GM23338 (cell line): ENCODE data around the gene FGF2. TPM values are rescaled to one million over a fixed set of nuclear protein-coding genes. Genes with fewer than 3 reads are reported as not detected.

Experiments
- ATAC-seq: fragments of 200-7000 bp; cut with Tn5 transposase; 3 replicates; pipeline ENCODE4 v1.9.1; 2020
- DNase-seq: peaks from one replicate; pipeline ENCODE4 v3.0.0-alpha.2; 2015; ENCODE audit warnings: low spot score
- H2AFZ ChIP-seq: fragments of 200-600 bp; sonication (generic); 2 replicates; pipeline ENCODE4 v1.8.0; 2016; ENCODE audit warnings: antibody characterized with exemption, mild to moderate bottlenecking, moderate library complexity
- H3F3A ChIP-seq: fragments of 200-600 bp; sonication (generic); replicated peaks from 2 replicates; pipeline ENCODE4 v1.8.0; 2017; ENCODE audit warnings: antibody characterized with exemption, mixed run types, low read depth
- H3K27ac ChIP-seq: fragments of 200-600 bp; sonication (generic); 2 replicates; pipeline ENCODE4 v1.6.1; 2016; ENCODE audit warnings: low read depth
- H3K27me3 ChIP-seq: fragments of 200-600 bp; sonication (generic); 2 replicates; pipeline ENCODE4 v1.8.0; 2016; ENCODE audit warnings: mild to moderate bottlenecking, mixed run types, moderate library complexity; ENCODE audit not compliant: insufficient read depth
- H3K36me3 ChIP-seq: fragments of 200-600 bp; sonication (generic); 2 replicates; pipeline ENCODE4 v1.8.0; 2016; ENCODE audit warnings: mild to moderate bottlenecking; ENCODE audit not compliant: insufficient read depth
- H3K4me1 ChIP-seq: fragments of 200-600 bp; sonication (generic); 2 replicates; pipeline ENCODE4 v1.8.0; 2016; ENCODE audit warnings: mild to moderate bottlenecking, moderate library complexity; ENCODE audit not compliant: insufficient read depth
- H3K4me2 ChIP-seq: fragments of 200-600 bp; sonication (generic); 2 replicates; pipeline ENCODE4 v1.7.1; 2017; ENCODE audit warnings: mixed run types
- H3K4me3 ChIP-seq: fragments of 200-600 bp; sonication (generic); 2 replicates; pipeline ENCODE4 v1.6.1; 2016; ENCODE audit warnings: mixed run types
- H3K79me2 ChIP-seq: fragments of 200-600 bp; sonication (generic); replicated peaks from 2 replicates; pipeline ENCODE4 v1.8.0; 2017; ENCODE audit warnings: mild to moderate bottlenecking; ENCODE audit not compliant: insufficient read depth
- H3K9me2 ChIP-seq: fragments of 200-600 bp; sonication (generic); 2 replicates; pipeline ENCODE4 v1.8.0; 2017; ENCODE audit not compliant: insufficient read depth
- H4K20me1 ChIP-seq: fragments of 200-600 bp; sonication (generic); replicated peaks from 2 replicates; pipeline ENCODE4 v1.8.0; 2017; ENCODE audit warnings: mild to moderate bottlenecking; ENCODE audit not compliant: insufficient read depth
- H3K27ac Mint-ChIP-seq: 2 replicates; pipeline ENCODE4 v1.8.0; 2020; ENCODE audit warnings: inconsistent platforms, mild to moderate bottlenecking, moderate library complexity, mixed read lengths
- H3K27me3 Mint-ChIP-seq: 3 replicates; pipeline ENCODE4 v1.8.0; 2022; ENCODE audit warnings: low read depth, mild to moderate bottlenecking, moderate library complexity, mixed read lengths, inconsistent platforms; ENCODE audit not compliant: insufficient read depth, poor library complexity
- H3K36me3 Mint-ChIP-seq: 3 replicates; pipeline ENCODE4 v1.8.0; 2021; ENCODE audit warnings: low read depth, mild to moderate bottlenecking, inconsistent platforms, moderate library complexity, mixed read lengths
- H3K4me1 Mint-ChIP-seq: 3 replicates; pipeline ENCODE4 v1.8.0; 2020; ENCODE audit warnings: mild to moderate bottlenecking, inconsistent platforms, mixed read lengths
- H3K4me3 Mint-ChIP-seq: 3 replicates; pipeline ENCODE4 v1.8.0; 2021; ENCODE audit warnings: moderate library complexity, mild to moderate bottlenecking, inconsistent platforms, mixed read lengths
- H3K9me3 Mint-ChIP-seq: 3 replicates; pipeline ENCODE4 v1.8.0; 2020; ENCODE audit warnings: moderate library complexity, mild to moderate bottlenecking, inconsistent platforms, mixed read lengths
- CREB1 ChIP-seq: fragments of 250-450 bp; sonication (Bioruptor Pico); IDR thresholded peaks from 2 replicates; pipeline ENCODE4 v1.5.0; 2020; ENCODE audit warnings: low read depth, mild to moderate bottlenecking, moderate library complexity
- EZH2 ChIP-seq: fragments of 200-600 bp; sonication (generic); IDR thresholded peaks from one replicate; pipeline ENCODE4 v1.8.0; 2017; ENCODE audit warnings: antibody characterized with exemption, mild to moderate bottlenecking, low read depth; ENCODE audit not compliant: unreplicated experiment
- EZH2phosphoT487 ChIP-seq: fragments of 200-600 bp; sonication (generic); IDR thresholded peaks from one replicate; pipeline ENCODE4 v1.8.1; 2018; ENCODE audit warnings: antibody characterized with exemption; ENCODE audit not compliant: unreplicated experiment
- JUNB ChIP-seq: IDR thresholded peaks from one replicate; pipeline ENCODE4 v1.6.1; 2016; ENCODE audit warnings: antibody characterized with exemption; ENCODE audit not compliant: unreplicated experiment
- NANOG ChIP-seq: IDR thresholded peaks from 2 replicates; pipeline ENCODE4 v1.6.1; 2016; ENCODE audit warnings: antibody characterized with exemption, borderline replicate concordance
- POLR2AphosphoS5 ChIP-seq: IDR thresholded peaks from 2 replicates; pipeline ENCODE4 v1.6.1; 2016; ENCODE audit warnings: antibody characterized with exemption, low read depth
- STAT1 ChIP-seq: IDR thresholded peaks from one replicate; pipeline ENCODE4 v1.6.1; 2016; ENCODE audit warnings: antibody characterized with exemption; ENCODE audit not compliant: unreplicated experiment
- ZNF114 ChIP-seq: fragments of 250-450 bp; sonication (Bioruptor Pico); IDR thresholded peaks from 2 replicates; pipeline ENCODE4 v1.5.0; 2020; ENCODE audit warnings: mild to moderate bottlenecking, moderate library complexity
- ZNF331 ChIP-seq: fragments of 250-450 bp; sonication (Bioruptor Pico); IDR thresholded peaks from 2 replicates; pipeline ENCODE4 v1.5.0; 2020; ENCODE audit warnings: low read depth, mild to moderate bottlenecking, moderate library complexity
- polyA plus RNA-seq: library from polyadenylated mRNA; unstranded; fragments of >200 nt; fragmentation: Nextera tagmentation; extraction: Ambion mirVana; gene quantifications from 2 replicates; pipeline ENCODE4 v1.2.1, GENCODE V29; 2016
- total RNA-seq: library from RNA; depleted of rRNA; stranded (reverse); fragments of >200 nt; shearing (Covaris generic); gene quantifications from 2 replicates; pipeline ENCODE4 v1.2.3, GENCODE V29; 2014
- TF ChIP-seq, protein P1 (sequence below): IDR thresholded peaks from 2 replicates; pipeline ENCODE4 v1.6.1; 2016; ENCODE audit warnings: antibody characterized with exemption
- TF ChIP-seq, protein P2 (sequence below): IDR thresholded peaks from one replicate; pipeline ENCODE4 v1.6.1; 2018; ENCODE audit warnings: antibody characterized with exemption; ENCODE audit not compliant: unreplicated experiment
- TF ChIP-seq, protein P3 (sequence below), 2 experiments: fragments of 200-600 bp in 1 of 2; sonication (generic) in 1 of 2; conservative IDR thresholded peaks; 2 replicates each; pipeline versions ENCODE4 v1.5.1 to v1.6.1; 2016 to 2017; ENCODE audit warnings: antibody characterized with exemption in 2 of 2, low read depth in 2 of 2, mild to moderate bottlenecking in 2 of 2, moderate library complexity in 1 of 2

The FGF2 gene
- total and polyA plus RNA-seq, 2 experiments from 2014 or later, result 28.3 to 84.4 TPM

DNA sequence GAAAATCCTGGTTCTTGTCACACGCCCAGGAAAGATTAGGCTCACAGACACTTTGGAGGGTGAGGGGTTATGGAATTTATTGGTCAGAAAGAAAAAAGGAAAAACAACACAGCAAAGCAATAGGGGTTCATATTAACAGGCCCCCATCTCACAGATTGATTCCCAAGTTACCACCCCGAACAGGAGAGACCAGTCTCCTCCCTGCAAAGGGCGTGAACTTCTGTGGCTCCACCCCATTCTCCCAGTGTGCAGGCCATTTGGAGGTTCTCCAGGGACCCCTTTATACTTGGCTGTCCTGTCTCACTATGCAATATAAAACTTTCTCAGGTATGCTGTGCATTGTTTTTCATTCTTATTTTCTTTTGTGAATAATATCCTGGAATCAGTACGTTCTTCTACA, 7.4 kb downstream of the FGF2 start (continued):
- TF ChIP-seq, protein P1, sequence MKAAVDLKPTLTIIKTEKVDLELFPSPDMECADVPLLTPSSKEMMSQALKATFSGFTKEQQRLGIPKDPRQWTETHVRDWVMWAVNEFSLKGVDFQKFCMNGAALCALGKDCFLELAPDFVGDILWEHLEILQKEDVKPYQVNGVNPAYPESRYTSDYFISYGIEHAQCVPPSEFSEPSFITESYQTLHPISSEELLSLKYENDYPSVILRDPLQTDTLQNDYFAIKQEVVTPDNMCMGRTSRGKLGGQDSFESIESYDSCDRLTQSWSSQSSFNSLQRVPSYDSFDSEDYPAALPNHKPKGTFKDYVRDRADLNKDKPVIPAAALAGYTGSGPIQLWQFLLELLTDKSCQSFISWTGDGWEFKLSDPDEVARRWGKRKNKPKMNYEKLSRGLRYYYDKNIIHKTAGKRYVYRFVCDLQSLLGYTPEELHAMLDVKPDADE, result no peak

DNA sequence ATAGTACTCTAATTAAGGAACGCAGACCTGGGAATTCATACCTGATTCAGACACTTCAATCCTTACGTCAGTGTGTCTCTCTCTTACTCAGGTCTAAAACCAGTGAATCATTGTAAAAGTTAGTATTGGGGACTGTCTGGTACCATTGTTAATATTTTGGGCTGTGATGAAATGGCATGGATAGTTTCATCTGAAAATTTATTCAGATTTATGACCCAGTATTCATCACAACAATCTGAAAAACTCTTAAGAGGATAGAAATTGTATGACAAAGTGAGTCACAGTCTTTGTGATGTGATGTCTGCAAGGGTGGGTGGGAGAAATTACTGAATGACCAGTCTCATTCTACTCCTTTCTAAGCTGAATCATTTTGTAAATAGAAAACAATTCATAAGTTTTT, 10.3 kb downstream of the FGF2 start:
- peaks cover 53% of the 10 kb centered on the region for H3K36me3 Mint-ChIP-seq
- Histone ChIP-seq H4K20me1 (peaks cover 76% of the 10 kb centered on the region), H3K79me2 (peaks cover 100% of the 10 kb centered on the region)
- TF ChIP-seq, protein P1, result no peak
- TF ChIP-seq ZNF114 (CRISPR knock-in tag) (no peak), POLR2AphosphoS5 (no peak), ZNF331 (CRISPR knock-in tag) (no peak), CREB1 (CRISPR knock-in tag) (no peak), JUNB (no peak), EZH2phosphoT487 (no peak), NANOG (no peak), EZH2 (no peak), STAT1 (no peak)
- TF ChIP-seq, protein P2, sequence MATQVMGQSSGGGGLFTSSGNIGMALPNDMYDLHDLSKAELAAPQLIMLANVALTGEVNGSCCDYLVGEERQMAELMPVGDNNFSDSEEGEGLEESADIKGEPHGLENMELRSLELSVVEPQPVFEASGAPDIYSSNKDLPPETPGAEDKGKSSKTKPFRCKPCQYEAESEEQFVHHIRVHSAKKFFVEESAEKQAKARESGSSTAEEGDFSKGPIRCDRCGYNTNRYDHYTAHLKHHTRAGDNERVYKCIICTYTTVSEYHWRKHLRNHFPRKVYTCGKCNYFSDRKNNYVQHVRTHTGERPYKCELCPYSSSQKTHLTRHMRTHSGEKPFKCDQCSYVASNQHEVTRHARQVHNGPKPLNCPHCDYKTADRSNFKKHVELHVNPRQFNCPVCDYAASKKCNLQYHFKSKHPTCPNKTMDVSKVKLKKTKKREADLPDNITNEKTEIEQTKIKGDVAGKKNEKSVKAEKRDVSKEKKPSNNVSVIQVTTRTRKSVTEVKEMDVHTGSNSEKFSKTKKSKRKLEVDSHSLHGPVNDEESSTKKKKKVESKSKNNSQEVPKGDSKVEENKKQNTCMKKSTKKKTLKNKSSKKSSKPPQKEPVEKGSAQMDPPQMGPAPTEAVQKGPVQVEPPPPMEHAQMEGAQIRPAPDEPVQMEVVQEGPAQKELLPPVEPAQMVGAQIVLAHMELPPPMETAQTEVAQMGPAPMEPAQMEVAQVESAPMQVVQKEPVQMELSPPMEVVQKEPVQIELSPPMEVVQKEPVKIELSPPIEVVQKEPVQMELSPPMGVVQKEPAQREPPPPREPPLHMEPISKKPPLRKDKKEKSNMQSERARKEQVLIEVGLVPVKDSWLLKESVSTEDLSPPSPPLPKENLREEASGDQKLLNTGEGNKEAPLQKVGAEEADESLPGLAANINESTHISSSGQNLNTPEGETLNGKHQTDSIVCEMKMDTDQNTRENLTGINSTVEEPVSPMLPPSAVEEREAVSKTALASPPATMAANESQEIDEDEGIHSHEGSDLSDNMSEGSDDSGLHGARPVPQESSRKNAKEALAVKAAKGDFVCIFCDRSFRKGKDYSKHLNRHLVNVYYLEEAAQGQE, result no peak
- TF ChIP-seq, protein P3, sequence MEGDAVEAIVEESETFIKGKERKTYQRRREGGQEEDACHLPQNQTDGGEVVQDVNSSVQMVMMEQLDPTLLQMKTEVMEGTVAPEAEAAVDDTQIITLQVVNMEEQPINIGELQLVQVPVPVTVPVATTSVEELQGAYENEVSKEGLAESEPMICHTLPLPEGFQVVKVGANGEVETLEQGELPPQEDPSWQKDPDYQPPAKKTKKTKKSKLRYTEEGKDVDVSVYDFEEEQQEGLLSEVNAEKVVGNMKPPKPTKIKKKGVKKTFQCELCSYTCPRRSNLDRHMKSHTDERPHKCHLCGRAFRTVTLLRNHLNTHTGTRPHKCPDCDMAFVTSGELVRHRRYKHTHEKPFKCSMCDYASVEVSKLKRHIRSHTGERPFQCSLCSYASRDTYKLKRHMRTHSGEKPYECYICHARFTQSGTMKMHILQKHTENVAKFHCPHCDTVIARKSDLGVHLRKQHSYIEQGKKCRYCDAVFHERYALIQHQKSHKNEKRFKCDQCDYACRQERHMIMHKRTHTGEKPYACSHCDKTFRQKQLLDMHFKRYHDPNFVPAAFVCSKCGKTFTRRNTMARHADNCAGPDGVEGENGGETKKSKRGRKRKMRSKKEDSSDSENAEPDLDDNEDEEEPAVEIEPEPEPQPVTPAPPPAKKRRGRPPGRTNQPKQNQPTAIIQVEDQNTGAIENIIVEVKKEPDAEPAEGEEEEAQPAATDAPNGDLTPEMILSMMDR (conservative IDR thresholded peaks at IDR 0.05; ENCODE audit: low read depth in 2 of 2), result no peak

More for the DNA sequence above, 10.3 kb downstream of the FGF2 start:
- ATAC-seq (no peak), DNase-seq (no peak)
- no peak overlapping the region for H3K27ac ChIP-seq
- Mint-ChIP-seq H3K9me3 (no peaks in the 10 kb centered on the region), H3K4me3 (no peak overlapping the region), H3K27ac (no peak overlapping the region), H3K27me3 (no peaks in the 10 kb centered on the region), H3K4me1 (peaks cover 42% of the 10 kb centered on the region)
- H3K36me3 ChIP-seq, result peaks cover 16% of the 10 kb centered on the region
- no peak overlapping the region for H3K4me3 ChIP-seq
- no peaks in the 10 kb centered on the region for H3F3A ChIP-seq
- H3K4me1 ChIP-seq, result peaks cover 69% of the 10 kb centered on the region
- H2AFZ ChIP-seq, result no peak overlapping the region
- no peaks in the 10 kb centered on the region for H3K27me3 ChIP-seq
- no peaks in the 10 kb centered on the region for H3K9me2 ChIP-seq
- no peak overlapping the region for H3K4me2 ChIP-seq
